ENCODE data around the gene CBX2. TPM values are rescaled to one million over a fixed set of nuclear protein-coding genes. Genes with fewer than 3 reads are reported as not detected.

The CBX2 gene
- total and polyA plus RNA-seq, 2 of the 4 experiments (the other 2 are of a cell fraction): 2.0 to 3.2 TPM

- no peak for ATAC-seq (ENCODE audit: low read depth)
- H2AK5ac ChIP-seq (ENCODE audit: low read depth, low read length): no peak overlapping the region
- H3K36me3 ChIP-seq (ENCODE audit: control insufficient read depth, insufficient read depth, low read length): no peaks in the 10 kb centered on the region
- H3K56ac ChIP-seq (ENCODE audit: extremely low read depth, insufficient read depth, low read length): no peak overlapping the region
- intact Hi-C loops (cut with micrococcal nuclease) (loop anchor here (5.0 kb wide), 1 partner anchor 89 kb away; the partner anchor contains the start of gene CBX4), dilution Hi-C loops (cut with HindIII; ENCODE audit: low sequenced_read_pairs, unreplicated experiment) (no loop called here), in situ Hi-C loops (cut with MboI; ENCODE audit: low sequenced_read_pairs) (loop anchor here (5.0 kb wide), 1 partner anchor 239 kb away; no protein-coding TSS in a partner anchor)
- H3K27ac ChIP-seq (ENCODE audit: insufficient read depth, low read length): no peak overlapping the region
- no peak overlapping the region for H3K18ac ChIP-seq (ENCODE audit: low read depth, low read length)
- no peak overlapping the region for H2AFZ ChIP-seq (replicated peaks; ENCODE audit: low read length, poor library complexity)
- no peak overlapping the region for H2BK20ac ChIP-seq (ENCODE audit: low read depth, low read length)
- H2AK9ac ChIP-seq (replicated peaks; ENCODE audit: low read depth, low read length, poor library complexity): no peak overlapping the region
- H4K91ac ChIP-seq (ENCODE audit: insufficient read depth, low read depth, low read length): no peak overlapping the region
- no peak overlapping the region for H2BK120ac ChIP-seq (ENCODE audit: low read depth, low read length)
- no peaks in the 10 kb centered on the region for H4K20me1 ChIP-seq (ENCODE audit: insufficient read depth, low read length)
- H2BK15ac ChIP-seq (ENCODE audit: low read depth, low read length): no peak overlapping the region
- ChIA-PET POLR2A (ENCODE audit: unreplicated experiment) (no interaction called here), CTCF (no interaction called here)
- H3K4me2 ChIP-seq (ENCODE audit: low read depth, low read length): no peak overlapping the region
- peaks cover 3% of the 10 kb centered on the region; the same call in 1 of the 2 replicates for H3K4me1 ChIP-seq (ENCODE audit: control insufficient read depth, insufficient read depth, low read length)
- no peak overlapping the region for H4K8ac ChIP-seq (ENCODE audit: low read depth in 2 of 2, low read length in 2 of 2)
- no peak overlapping the region for H3K14ac ChIP-seq (replicated peaks; ENCODE audit: low read depth, low read length)
- H3K9ac ChIP-seq (ENCODE audit: low read depth, low read length): no peak overlapping the region
- no peak overlapping the region for H2BK5ac ChIP-seq (ENCODE audit: low read depth, low read length, poor library complexity, severe bottlenecking)
- H3K9me3 ChIP-seq (ENCODE audit: control insufficient read depth, insufficient read depth, low read length): no peaks in the 10 kb centered on the region
- peaks cover 51% of the 10 kb centered on the region for H3K27me3 ChIP-seq (ENCODE audit: control insufficient read depth, insufficient read depth, low read length)
- H3K4me3 ChIP-seq (ENCODE audit: insufficient read depth, low read depth, low read length): no peak overlapping the region
- H3K23ac ChIP-seq (ENCODE audit: low read depth, low read length): 0 out of 2 replicates have a peak overlapping the region, but pooled peaks have one; percentile 16
- no peak for DNase-seq
- H3K79me1 ChIP-seq (ENCODE audit: low read depth in 1 of 2, low read length in 2 of 2): no peaks in the 10 kb centered on the region
- no peak overlapping the region for H4K5ac ChIP-seq (ENCODE audit: low read depth, low read length)
- no peak overlapping the region for H3K4ac ChIP-seq (ENCODE audit: low read depth, low read length)
- no peaks in the 10 kb centered on the region for H3K9me1 ChIP-seq (ENCODE audit: insufficient read depth, low read length)
- 0% methylated on average over 6 of the region's 55 CpGs; no CpG with 5 or more reads in 1 of the 2 experiments for whole genome bisulfite sequencing, 2 experiments (ENCODE audit: extremely low coverage in 2 of 2, insufficient read length in 1 of 2)
- BruUV-seq (replicated peaks): no TSS peak
- TF ChIP-seq, protein P1, sequence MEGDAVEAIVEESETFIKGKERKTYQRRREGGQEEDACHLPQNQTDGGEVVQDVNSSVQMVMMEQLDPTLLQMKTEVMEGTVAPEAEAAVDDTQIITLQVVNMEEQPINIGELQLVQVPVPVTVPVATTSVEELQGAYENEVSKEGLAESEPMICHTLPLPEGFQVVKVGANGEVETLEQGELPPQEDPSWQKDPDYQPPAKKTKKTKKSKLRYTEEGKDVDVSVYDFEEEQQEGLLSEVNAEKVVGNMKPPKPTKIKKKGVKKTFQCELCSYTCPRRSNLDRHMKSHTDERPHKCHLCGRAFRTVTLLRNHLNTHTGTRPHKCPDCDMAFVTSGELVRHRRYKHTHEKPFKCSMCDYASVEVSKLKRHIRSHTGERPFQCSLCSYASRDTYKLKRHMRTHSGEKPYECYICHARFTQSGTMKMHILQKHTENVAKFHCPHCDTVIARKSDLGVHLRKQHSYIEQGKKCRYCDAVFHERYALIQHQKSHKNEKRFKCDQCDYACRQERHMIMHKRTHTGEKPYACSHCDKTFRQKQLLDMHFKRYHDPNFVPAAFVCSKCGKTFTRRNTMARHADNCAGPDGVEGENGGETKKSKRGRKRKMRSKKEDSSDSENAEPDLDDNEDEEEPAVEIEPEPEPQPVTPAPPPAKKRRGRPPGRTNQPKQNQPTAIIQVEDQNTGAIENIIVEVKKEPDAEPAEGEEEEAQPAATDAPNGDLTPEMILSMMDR (conservative IDR thresholded peaks at IDR 0.05; ENCODE audit: low read depth, low read length): no peak
- TF ChIP-seq SMC3 (IDR thresholded peaks at IDR 0.05; ENCODE audit: low read depth, low read length): no peak
- no peak for TF ChIP-seq NFE2L2 (IDR thresholded peaks at IDR 0.05; ENCODE audit: low read depth, low read length)
- TF ChIP-seq RFX5 (IDR thresholded peaks at IDR 0.05; ENCODE audit: low read depth, low read length): no peak
- no peak for TF ChIP-seq POLR2A (IDR thresholded peaks at IDR 0.05; ENCODE audit: low read depth, low read length)
- TF ChIP-seq, protein P2, sequence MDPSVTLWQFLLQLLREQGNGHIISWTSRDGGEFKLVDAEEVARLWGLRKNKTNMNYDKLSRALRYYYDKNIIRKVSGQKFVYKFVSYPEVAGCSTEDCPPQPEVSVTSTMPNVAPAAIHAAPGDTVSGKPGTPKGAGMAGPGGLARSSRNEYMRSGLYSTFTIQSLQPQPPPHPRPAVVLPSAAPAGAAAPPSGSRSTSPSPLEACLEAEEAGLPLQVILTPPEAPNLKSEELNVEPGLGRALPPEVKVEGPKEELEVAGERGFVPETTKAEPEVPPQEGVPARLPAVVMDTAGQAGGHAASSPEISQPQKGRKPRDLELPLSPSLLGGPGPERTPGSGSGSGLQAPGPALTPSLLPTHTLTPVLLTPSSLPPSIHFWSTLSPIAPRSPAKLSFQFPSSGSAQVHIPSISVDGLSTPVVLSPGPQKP (IDR thresholded peaks at IDR 0.05; ENCODE audit: borderline replicate concordance, low read depth, low read length): no peak
- TF ChIP-seq FOS (IDR thresholded peaks at IDR 0.05; ENCODE audit: low read depth, low read length): no peak
- no peak for TF ChIP-seq CEBPB (IDR thresholded peaks at IDR 0.05; ENCODE audit: low read depth, low read length)
- no peak for TF ChIP-seq CHD1 (IDR thresholded peaks at IDR 0.05; ENCODE audit: low read depth, low read length)
- TF ChIP-seq, protein P3, sequence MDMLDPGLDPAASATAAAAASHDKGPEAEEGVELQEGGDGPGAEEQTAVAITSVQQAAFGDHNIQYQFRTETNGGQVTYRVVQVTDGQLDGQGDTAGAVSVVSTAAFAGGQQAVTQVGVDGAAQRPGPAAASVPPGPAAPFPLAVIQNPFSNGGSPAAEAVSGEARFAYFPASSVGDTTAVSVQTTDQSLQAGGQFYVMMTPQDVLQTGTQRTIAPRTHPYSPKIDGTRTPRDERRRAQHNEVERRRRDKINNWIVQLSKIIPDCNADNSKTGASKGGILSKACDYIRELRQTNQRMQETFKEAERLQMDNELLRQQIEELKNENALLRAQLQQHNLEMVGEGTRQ (IDR thresholded peaks at IDR 0.05; ENCODE audit: low read depth, low read length): no peak
- no peak for TF ChIP-seq MAFK (IDR thresholded peaks at IDR 0.05; ENCODE audit: low read depth, low read length)
- TF ChIP-seq RCOR1 (IDR thresholded peaks at IDR 0.05; ENCODE audit: insufficient replicate concordance, low read length): no peak
- TF ChIP-seq MAZ (IDR thresholded peaks at IDR 0.05; ENCODE audit: borderline replicate concordance, low read depth, low read length): no peak
- TF ChIP-seq BHLHE40 (IDR thresholded peaks at IDR 0.05; ENCODE audit: low read depth, low read length): no peak
- TF ChIP-seq MXI1 (IDR thresholded peaks at IDR 0.05; ENCODE audit: borderline replicate concordance, low read depth, low read length): no peak
Observed at GRCh38 chr17:79748295-79749099, 29.5 kb upstream of the CBX2 start.
